ENCODE measurements around the gene PCGF1. TPM values are rescaled to one million over a fixed set of nuclear protein-coding genes. Genes with fewer than 3 reads are reported as not detected.
"Not testable (repeated sequence)": the region's sequence is repeated elsewhere in the genome, so short reads cannot be mapped to it uniquely, and the experiment has no call there.

The PCGF1 gene
- total RNA-seq, 1 donor from 2014 or later = 6.8 TPM

DNA sequence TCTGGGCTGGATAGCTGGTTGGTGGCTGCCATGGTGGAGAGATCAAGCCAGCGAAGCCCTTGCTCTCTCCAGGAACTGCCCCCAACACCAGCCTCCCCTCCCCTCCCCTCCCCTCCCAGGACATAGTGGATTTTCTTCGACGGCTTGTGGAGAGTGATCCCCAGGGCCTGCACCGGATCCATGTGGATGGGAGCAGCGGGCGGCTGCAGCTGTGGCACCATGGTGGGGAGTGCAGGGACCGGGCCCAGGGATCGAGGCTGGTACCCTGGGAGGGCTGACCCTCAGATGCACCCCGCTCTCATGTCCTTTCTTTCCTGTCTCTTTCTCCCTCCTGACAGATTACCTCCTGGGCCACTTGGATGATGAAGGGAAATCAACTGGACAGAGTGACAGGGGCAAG, 17.6 kb downstream of the PCGF1 start:
- H3K4me3 ChIP-seq (ENCODE audit: low read length in 3 of 3) = no peak overlapping the region
- H3K4me1 ChIP-seq (ENCODE audit: control insufficient read depth in 3 of 3, insufficient read depth in 3 of 3, low read length in 3 of 3) = no peaks in the 10 kb centered on the region
- H3K27me3 ChIP-seq (ENCODE audit: control insufficient read depth in 3 of 3, insufficient read depth in 3 of 3, low read length in 3 of 3) = no peaks in the 10 kb centered on the region
- no peak overlapping the region for H3K9ac ChIP-seq (ENCODE audit: low read depth in 1 of 3, low read length in 3 of 3)
- H3K9me3 ChIP-seq (ENCODE audit: control insufficient read depth in 3 of 3, low read length in 3 of 3) = no peaks in the 10 kb centered on the region
- H3K27ac ChIP-seq (ENCODE audit: low read depth, low read length) = no peak overlapping the region
- peaks cover 50 to 64% (median 57%) of the 10 kb centered on the region in 3 donors for H3K36me3 ChIP-seq (ENCODE audit: control insufficient read depth in 3 of 3, insufficient read depth in 3 of 3, low read length in 3 of 3)

GRCh38 chr2:74488643-74489481, 18.6 kb downstream of the PCGF1 start:
- Histone ChIP-seq H3K4me1 (ENCODE audit: control insufficient read depth in 3 of 3, insufficient read depth in 3 of 3, low read length in 3 of 3) (peaks cover 0 to 6% (median 3%) of the 10 kb centered on the region in 3 donors), H3K4me3 (ENCODE audit: low read length in 3 of 3) (no peak overlapping the region), H3K9me3 (ENCODE audit: control insufficient read depth in 3 of 3, low read length in 3 of 3) (no peaks in the 10 kb centered on the region), H3K36me3 (ENCODE audit: control insufficient read depth in 3 of 3, insufficient read depth in 3 of 3, low read length in 3 of 3) (peaks cover 48 to 60% (median 51%) of the 10 kb centered on the region in 3 donors), H3K27me3 (ENCODE audit: control insufficient read depth in 3 of 3, insufficient read depth in 3 of 3, low read length in 3 of 3) (no peaks in the 10 kb centered on the region), H3K27ac (ENCODE audit: low read depth, low read length) (no peak overlapping the region), H3K9ac (ENCODE audit: low read depth in 1 of 3, low read length in 3 of 3) (no peak overlapping the region)

DNA sequence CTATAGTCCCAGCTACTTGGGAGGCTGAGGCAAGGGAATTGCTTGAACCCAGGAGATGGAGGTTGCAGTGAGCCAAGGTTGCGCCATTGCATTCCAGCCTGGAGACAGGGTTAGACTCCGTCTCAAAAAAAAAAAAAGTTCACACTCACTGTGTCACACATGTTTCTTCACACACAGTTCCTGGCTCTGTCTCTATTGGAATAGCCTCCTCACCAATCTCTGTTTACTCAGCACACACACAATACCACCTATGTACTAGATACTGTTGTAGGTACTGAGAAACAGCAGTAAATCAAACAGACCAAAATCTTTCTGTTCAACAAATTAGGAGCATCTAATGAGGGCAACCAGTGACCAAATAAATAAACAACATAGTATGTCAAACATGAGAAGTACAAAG, 21.4 kb downstream of the PCGF1 start:
- H3K4me3 ChIP-seq (ENCODE audit: low read length in 3 of 3) = no peak overlapping the region
- no peak overlapping the region for H3K9ac ChIP-seq (ENCODE audit: low read depth in 1 of 3, low read length in 3 of 3)

DNA sequence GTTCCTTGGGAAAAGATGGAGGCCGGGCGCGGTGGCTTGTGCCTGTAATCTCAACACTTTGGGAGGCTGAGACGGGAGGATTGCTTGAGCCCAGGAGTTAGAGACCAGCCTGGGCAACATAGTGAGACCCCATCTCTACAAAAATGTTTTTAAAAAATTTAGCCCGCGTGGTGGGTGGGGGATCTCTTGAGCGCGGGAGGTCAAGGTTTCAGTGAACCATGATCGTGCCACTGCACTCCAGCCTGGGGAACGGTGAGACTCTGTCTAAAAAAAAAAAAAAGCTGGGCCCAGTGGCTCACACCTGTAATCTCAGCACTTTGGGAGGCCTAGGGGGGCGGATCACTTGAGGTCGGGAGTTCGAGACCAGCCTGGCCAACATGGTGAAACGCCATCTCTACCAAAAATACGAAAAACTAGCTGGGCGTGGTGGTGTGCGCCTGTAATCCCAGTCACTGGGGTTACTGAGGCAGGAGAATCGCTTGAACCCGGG, 23.8 kb downstream of the PCGF1 start:
- not testable (repeated sequence) for H3K9me3 ChIP-seq (ENCODE audit: control insufficient read depth in 3 of 3, low read length in 3 of 3); H3K27me3 ChIP-seq (ENCODE audit: control insufficient read depth in 3 of 3, insufficient read depth in 3 of 3, low read length in 3 of 3); H3K27ac ChIP-seq (ENCODE audit: low read depth, low read length)
- Histone ChIP-seq H3K9ac (ENCODE audit: low read depth in 1 of 3, low read length in 3 of 3) (peak overlapping the region; percentile 69 to 93 (median 86)), H3K4me1 (ENCODE audit: control insufficient read depth in 3 of 3, insufficient read depth in 3 of 3, low read length in 3 of 3) (peaks cover 22 to 37% (median 26%) of the 10 kb centered on the region in 3 donors), H3K36me3 (ENCODE audit: control insufficient read depth in 3 of 3, insufficient read depth in 3 of 3, low read length in 3 of 3) (peaks cover 12 to 27% (median 22%) of the 10 kb centered on the region in 3 donors), H3K4me3 (ENCODE audit: low read length in 3 of 3) (peak overlapping the region; percentile 85 to 100 (median 98))

More for the DNA sequence above, 21.4 kb downstream of the PCGF1 start:
- Histone ChIP-seq H3K4me1 (ENCODE audit: control insufficient read depth in 3 of 3, insufficient read depth in 3 of 3, low read length in 3 of 3) (peaks cover 16 to 30% (median 20%) of the 10 kb centered on the region in 3 donors), H3K27ac (ENCODE audit: low read depth, low read length) (no peak overlapping the region), H3K36me3 (ENCODE audit: control insufficient read depth in 3 of 3, insufficient read depth in 3 of 3, low read length in 3 of 3) (peaks cover 23 to 37% (median 25%) of the 10 kb centered on the region in 3 donors), H3K9me3 (ENCODE audit: control insufficient read depth in 3 of 3, low read length in 3 of 3) (no peaks in the 10 kb centered on the region), H3K27me3 (ENCODE audit: control insufficient read depth in 3 of 3, insufficient read depth in 3 of 3, low read length in 3 of 3) (no peaks in the 10 kb centered on the region)

DNA sequence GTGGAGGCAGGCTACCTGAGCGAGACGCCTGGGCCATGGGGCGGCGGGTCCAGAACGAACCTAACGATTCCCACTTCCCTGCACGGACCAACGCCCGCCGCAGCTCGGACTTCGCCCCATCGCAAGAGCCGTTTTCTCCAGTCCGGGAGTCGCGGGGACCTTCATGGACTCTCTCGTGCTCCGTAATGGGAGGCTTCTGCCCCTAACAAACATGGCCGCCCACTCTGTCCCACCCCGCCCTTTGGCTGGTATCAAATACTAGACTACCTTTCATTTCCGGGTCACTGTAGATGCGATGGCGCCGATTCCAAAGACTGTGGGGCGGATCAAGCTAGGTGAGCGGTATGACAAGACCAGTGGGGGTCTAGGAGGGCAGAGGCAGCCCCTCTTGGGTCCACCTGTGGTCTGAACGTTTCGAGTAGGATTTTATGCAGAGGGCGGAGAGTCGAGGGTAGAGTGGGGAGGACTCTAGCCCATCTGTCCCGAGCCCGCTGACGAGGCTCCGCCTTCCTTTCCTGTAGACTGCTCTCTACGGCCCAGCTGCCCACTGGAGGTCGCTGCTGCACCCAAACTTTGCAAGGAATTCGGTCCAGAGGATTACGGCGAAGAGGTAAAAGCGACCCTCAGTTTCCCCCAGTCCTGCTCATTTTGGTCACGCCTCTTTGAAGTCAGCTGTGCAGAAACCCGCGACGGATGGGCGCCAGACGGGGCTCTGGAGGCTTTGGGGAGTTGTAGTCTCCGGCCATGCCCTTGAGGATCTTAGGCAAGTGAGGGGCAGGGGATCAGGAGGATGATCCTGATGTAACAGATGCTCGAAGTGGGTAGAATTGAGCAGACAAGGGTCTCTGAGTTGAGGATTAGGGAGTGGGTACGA, 24.5 kb downstream of the PCGF1 start, which contains the start of the genes CCDC142 and TTC31:
Gene CCDC142 (minus strand): TSS at position 198 of the 874 bp plus-strand sequence. CDS start 161 bp downstream, at position 37.
Gene TTC31 (plus strand): TSS at position 281 of the 874 bp plus-strand sequence. CDS start 15 bp downstream, at position 296.
- H3K9me3 ChIP-seq (ENCODE audit: control insufficient read depth in 3 of 3, low read length in 3 of 3) = no peaks in the 10 kb centered on the region
- no peaks in the 10 kb centered on the region for H3K27me3 ChIP-seq (ENCODE audit: control insufficient read depth in 3 of 3, insufficient read depth in 3 of 3, low read length in 3 of 3)
- peak within 1 kb of the TSS; percentile 69 to 93 (median 86) for H3K9ac ChIP-seq (ENCODE audit: low read depth in 1 of 3, low read length in 3 of 3)
- peaks cover 22 to 37% (median 26%) of the 10 kb centered on the region in 3 donors for H3K4me1 ChIP-seq (ENCODE audit: control insufficient read depth in 3 of 3, insufficient read depth in 3 of 3, low read length in 3 of 3)
- H3K4me3 ChIP-seq (ENCODE audit: low read length in 3 of 3) = peak within 1 kb of the TSS; percentile 85 to 100 (median 98)
- H3K27ac ChIP-seq (ENCODE audit: low read depth, low read length) = peak within 1 kb of the TSS; percentile 71
- peaks cover 12 to 27% (median 22%) of the 10 kb centered on the region in 3 donors for H3K36me3 ChIP-seq (ENCODE audit: control insufficient read depth in 3 of 3, insufficient read depth in 3 of 3, low read length in 3 of 3)

- H3K27ac ChIP-seq (ENCODE audit: low read depth, low read length) = peak overlapping the region; percentile 71
- H3K27me3 ChIP-seq (ENCODE audit: control insufficient read depth in 3 of 3, insufficient read depth in 3 of 3, low read length in 3 of 3) = no peaks in the 10 kb centered on the region
- peaks cover 22 to 37% (median 26%) of the 10 kb centered on the region in 3 donors for H3K4me1 ChIP-seq (ENCODE audit: control insufficient read depth in 3 of 3, insufficient read depth in 3 of 3, low read length in 3 of 3)
- peaks cover 17 to 32% (median 22%) of the 10 kb centered on the region in 3 donors for H3K36me3 ChIP-seq (ENCODE audit: control insufficient read depth in 3 of 3, insufficient read depth in 3 of 3, low read length in 3 of 3)
- H3K9ac ChIP-seq (ENCODE audit: low read depth in 1 of 3, low read length in 3 of 3) = peak overlapping the region; percentile 69 to 93 (median 86)
- no peaks in the 10 kb centered on the region for H3K9me3 ChIP-seq (ENCODE audit: control insufficient read depth in 3 of 3, low read length in 3 of 3)
- peak overlapping the region; percentile 85 to 100 (median 98) for H3K4me3 ChIP-seq (ENCODE audit: low read length in 3 of 3)
These were observed 25.3 kb downstream of the PCGF1 start for GRCh38 chr2:74481961-74482800.

DNA sequence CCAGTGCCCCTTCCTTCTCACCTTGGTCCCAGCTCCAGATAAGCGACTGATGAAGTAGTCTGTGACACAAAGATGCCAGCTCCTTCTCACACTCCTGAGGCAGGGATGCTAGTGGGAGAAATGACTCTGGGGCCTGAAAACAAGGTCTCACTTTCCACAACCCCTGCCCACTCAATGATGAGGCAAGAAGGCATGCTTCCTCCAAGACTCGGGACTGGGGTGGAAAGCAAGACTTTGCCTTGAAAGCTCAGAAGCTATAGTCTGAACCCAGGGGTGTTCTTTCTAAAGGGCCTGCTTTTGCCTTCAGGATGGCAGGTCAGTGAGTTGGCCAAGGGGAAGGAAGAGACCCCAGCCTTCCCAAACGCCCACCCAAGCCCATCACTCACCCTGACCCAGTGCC, 26.1 kb downstream of the PCGF1 start:
- Histone ChIP-seq H3K9me3 (ENCODE audit: control insufficient read depth in 3 of 3, low read length in 3 of 3) (no peaks in the 10 kb centered on the region), H3K4me3 (ENCODE audit: low read length in 3 of 3) (peak overlapping the region; percentile 85 to 100 (median 98)), H3K36me3 (ENCODE audit: control insufficient read depth in 3 of 3, insufficient read depth in 3 of 3, low read length in 3 of 3) (peaks cover 18 to 36% (median 19%) of the 10 kb centered on the region in 3 donors), H3K9ac (ENCODE audit: low read depth in 1 of 3, low read length in 3 of 3) (peak overlapping the region; percentile 69 to 93 (median 86)), H3K4me1 (ENCODE audit: control insufficient read depth in 3 of 3, insufficient read depth in 3 of 3, low read length in 3 of 3) (peaks cover 22 to 37% (median 26%) of the 10 kb centered on the region in 3 donors), H3K27me3 (ENCODE audit: control insufficient read depth in 3 of 3, insufficient read depth in 3 of 3, low read length in 3 of 3) (no peaks in the 10 kb centered on the region), H3K27ac (ENCODE audit: low read depth, low read length) (no peak overlapping the region)

DNA sequence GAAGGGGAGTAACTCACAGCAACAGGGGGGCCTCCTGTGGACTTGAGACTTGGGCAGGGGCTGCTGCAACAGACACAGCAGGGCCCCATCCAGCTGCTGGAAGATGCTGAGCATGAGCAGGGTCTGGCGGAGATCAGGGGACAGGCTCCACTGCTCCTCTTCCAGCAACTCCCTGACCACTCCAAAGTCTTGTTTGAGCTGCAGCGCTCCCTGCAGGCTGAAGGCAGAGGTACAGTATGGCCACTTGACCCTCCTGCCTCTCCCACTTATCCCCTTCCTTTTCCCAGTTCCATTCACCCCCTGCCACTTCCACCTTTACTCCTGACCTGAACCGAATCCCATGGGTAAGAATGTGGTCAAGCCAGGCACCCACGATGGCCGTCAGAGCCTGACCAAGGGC, 32.6 kb downstream of the PCGF1 start:
- H3K9me3 ChIP-seq (ENCODE audit: control insufficient read depth in 3 of 3, low read length in 3 of 3) = no peaks in the 10 kb centered on the region
- no peak overlapping the region for H3K9ac ChIP-seq (ENCODE audit: low read depth in 1 of 3, low read length in 3 of 3)
- H3K4me1 ChIP-seq (ENCODE audit: control insufficient read depth in 3 of 3, insufficient read depth in 3 of 3, low read length in 3 of 3) = peaks cover 20 to 29% (median 26%) of the 10 kb centered on the region in 3 donors
- H3K36me3 ChIP-seq (ENCODE audit: control insufficient read depth in 3 of 3, insufficient read depth in 3 of 3, low read length in 3 of 3) = peaks cover 19 to 33% (median 27%) of the 10 kb centered on the region in 3 donors
- H3K27me3 ChIP-seq (ENCODE audit: control insufficient read depth in 3 of 3, insufficient read depth in 3 of 3, low read length in 3 of 3) = no peaks in the 10 kb centered on the region
- no peak overlapping the region for H3K4me3 ChIP-seq (ENCODE audit: low read length in 3 of 3)
- H3K27ac ChIP-seq (ENCODE audit: low read depth, low read length) = no peak overlapping the region

DNA sequence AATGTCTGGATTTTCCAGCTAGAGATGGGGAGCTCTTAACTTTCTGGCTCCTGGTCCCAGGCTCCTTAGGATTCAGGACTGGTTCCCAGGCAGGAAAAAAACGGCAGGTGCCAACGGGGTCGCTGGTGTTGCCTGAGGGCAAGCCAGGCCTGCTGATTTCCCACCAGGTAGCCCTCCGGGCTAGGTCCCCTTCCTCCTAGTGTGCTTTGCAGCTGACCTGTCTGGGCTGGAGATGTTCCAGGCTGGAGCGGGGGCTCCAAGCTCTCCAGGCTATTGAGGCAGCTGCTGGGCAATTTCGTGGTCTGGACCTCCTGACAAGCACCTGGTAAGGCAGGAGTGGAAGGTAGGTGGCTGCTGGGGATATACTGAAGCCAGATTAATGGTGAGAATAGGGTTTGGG, 33.0 kb downstream of the PCGF1 start:
- peaks cover 14 to 29% (median 27%) of the 10 kb centered on the region in 3 donors for H3K36me3 ChIP-seq (ENCODE audit: control insufficient read depth in 3 of 3, insufficient read depth in 3 of 3, low read length in 3 of 3)
- no peak overlapping the region for H3K9ac ChIP-seq (ENCODE audit: low read depth in 1 of 3, low read length in 3 of 3)

More for the DNA sequence above, 33.0 kb downstream of the PCGF1 start:
- Histone ChIP-seq H3K9me3 (ENCODE audit: control insufficient read depth in 3 of 3, low read length in 3 of 3) (no peaks in the 10 kb centered on the region), H3K4me1 (ENCODE audit: control insufficient read depth in 3 of 3, insufficient read depth in 3 of 3, low read length in 3 of 3) (peaks cover 20 to 29% (median 26%) of the 10 kb centered on the region in 3 donors), H3K27me3 (ENCODE audit: control insufficient read depth in 3 of 3, insufficient read depth in 3 of 3, low read length in 3 of 3) (no peaks in the 10 kb centered on the region), H3K27ac (ENCODE audit: low read depth, low read length) (no peak overlapping the region), H3K4me3 (ENCODE audit: low read length in 3 of 3) (no peak overlapping the region)

Data from skeletal muscle tissue (tissue), 4 donors.